IMR-90 (cell line): ENCODE results near the gene ARHGEF4. TPM values are rescaled to one million over a fixed set of nuclear protein-coding genes. Genes with fewer than 3 reads are reported as not detected.

Source experiments
- ATAC-seq: fragments of 200-7000 bp; cut with Tn5 transposase; 2 replicates; pipeline ENCODE4 v1.9.1; 2020; ENCODE audit warnings: low read depth, mild to moderate bottlenecking, moderate library complexity
- BruUV-seq: library from RNA; stranded (reverse); fragments of 400-500 nt; replicated peaks from 2 replicates; lab custom pipeline; 2021; lab: Mats Ljungman, UMichigan
- CTCF ChIA-PET: fragments of 300-600 bp; formaldehyde crosslinking; extraction: SDS; loops from one replicate; lab custom pipeline; 2021; ENCODE audit warnings: antibody characterized with exemption; lab: Yijun Ruan, JAX
- POLR2A ChIA-PET: fragments of 300-600 bp; sonication (Branson Sonifier 250); formaldehyde crosslinking; loops from one replicate; lab custom pipeline; 2022; ENCODE audit warnings: antibody characterized with exemption; ENCODE audit not compliant: unreplicated experiment; lab: Charles Lee
- DNase-seq: peaks from one replicate; pipeline ENCODE4 v3.0.0; 2013
- H2AFZ ChIP-seq: replicated peaks from 2 replicates; pipeline ENCODE3; 2013; ENCODE audit warnings: low read length, mild to moderate bottlenecking; ENCODE audit not compliant: poor library complexity
- H2AK5ac ChIP-seq: 2 replicates; pipeline ENCODE4 v1.6.1; 2013; ENCODE audit warnings: low read depth, low read length, inconsistent platforms
- H2AK9ac ChIP-seq: replicated peaks from 2 replicates; pipeline ENCODE3; 2013; ENCODE audit warnings: mild to moderate bottlenecking, low read depth, low read length, moderate library complexity; ENCODE audit not compliant: poor library complexity
- H2BK120ac ChIP-seq: 2 replicates; pipeline ENCODE4 v1.6.1; 2013; ENCODE audit warnings: low read depth, low read length, inconsistent platforms
- H2BK15ac ChIP-seq: 3 replicates; pipeline ENCODE4 v1.6.1; 2013; ENCODE audit warnings: low read depth, low read length, inconsistent platforms
- H2BK20ac ChIP-seq: 2 replicates; pipeline ENCODE4 v1.6.1; 2013; ENCODE audit warnings: low read depth, mild to moderate bottlenecking, inconsistent platforms, low read length, moderate library complexity
- H2BK5ac ChIP-seq: 2 replicates; pipeline ENCODE4 v1.6.1; 2013; ENCODE audit warnings: mild to moderate bottlenecking, low read depth, low read length, inconsistent platforms; ENCODE audit not compliant: poor library complexity, severe bottlenecking
- H3K14ac ChIP-seq: replicated peaks from 2 replicates; pipeline ENCODE4 v1.6.1; 2013; ENCODE audit warnings: low read depth, low read length, inconsistent platforms
- H3K18ac ChIP-seq: 2 replicates; pipeline ENCODE4 v1.6.1; 2013; ENCODE audit warnings: low read depth, low read length, control low read depth
- H3K23ac ChIP-seq: 2 replicates; pipeline ENCODE4 v1.6.1; 2013; ENCODE audit warnings: low read depth, low read length, inconsistent platforms
- H3K27ac ChIP-seq: 2 replicates; pipeline ENCODE4 v1.5.1; 2013; ENCODE audit warnings: mild to moderate bottlenecking, control low read depth, low read length; ENCODE audit not compliant: insufficient read depth
- H3K27me3 ChIP-seq: 2 replicates; pipeline ENCODE4 v1.6.1; 2013; ENCODE audit warnings: low read length; ENCODE audit not compliant: control insufficient read depth, insufficient read depth
- H3K36me3 ChIP-seq: 2 replicates; pipeline ENCODE4 v1.6.1; 2013; ENCODE audit warnings: low read length, mixed read lengths; ENCODE audit not compliant: control insufficient read depth, insufficient read depth
- H3K4ac ChIP-seq: 2 replicates; pipeline ENCODE4 v1.6.1; 2013; ENCODE audit warnings: low read depth, low read length, inconsistent platforms
- H3K4me1 ChIP-seq: 2 replicates; pipeline ENCODE4 v1.6.1; 2013; ENCODE audit warnings: low read length, mixed read lengths; ENCODE audit not compliant: control insufficient read depth, insufficient read depth
- H3K4me2 ChIP-seq: 2 replicates; pipeline ENCODE4 v1.6.1; 2013; ENCODE audit warnings: low read depth, mild to moderate bottlenecking, control low read depth, low read length, moderate library complexity
- H3K4me3 ChIP-seq: 2 replicates; pipeline ENCODE4 v1.5.1; 2013; ENCODE audit warnings: low read depth, mild to moderate bottlenecking, control low read depth, low read length, moderate library complexity; ENCODE audit not compliant: insufficient read depth
- H3K56ac ChIP-seq: 2 replicates; pipeline ENCODE4 v1.6.1; 2013; ENCODE audit warnings: low read length, inconsistent platforms; ENCODE audit not compliant: insufficient read depth; ENCODE audit errors: extremely low read depth
- H3K79me1 ChIP-seq, 2 experiments: 2 replicates each; pipeline ENCODE4 v1.6.1; 2013; ENCODE audit warnings: low read length in 2 of 2, inconsistent platforms in 1 of 2, low read depth in 1 of 2
- H3K9ac ChIP-seq: 2 replicates; pipeline ENCODE4 v1.6.1; 2013; ENCODE audit warnings: low read depth, low read length, control low read depth
- H3K9me1 ChIP-seq: 2 replicates; pipeline ENCODE4 v1.6.1; 2013; ENCODE audit warnings: low read length, inconsistent platforms; ENCODE audit not compliant: insufficient read depth
- H3K9me3 ChIP-seq: 2 replicates; pipeline ENCODE4 v1.6.1; 2013; ENCODE audit warnings: low read length; ENCODE audit not compliant: control insufficient read depth, insufficient read depth
- H4K20me1 ChIP-seq: 2 replicates; pipeline ENCODE4 v1.6.1; 2013; ENCODE audit warnings: low read length, inconsistent platforms; ENCODE audit not compliant: insufficient read depth
- H4K5ac ChIP-seq: 2 replicates; pipeline ENCODE4 v1.6.1; 2013; ENCODE audit warnings: mild to moderate bottlenecking, low read depth, low read length, control low read depth
- H4K8ac ChIP-seq, 2 experiments: 2 replicates each; pipeline ENCODE4 v1.6.1; 2013; ENCODE audit warnings: low read depth in 2 of 2, low read length in 2 of 2, control low read depth in 1 of 2, inconsistent platforms in 1 of 2
- H4K91ac ChIP-seq: 2 replicates; pipeline ENCODE4 v1.6.1; 2013; ENCODE audit warnings: low read depth, low read length, inconsistent platforms; ENCODE audit not compliant: insufficient read depth
- BHLHE40 ChIP-seq: fragments of 150-350 bp; IDR thresholded peaks from 2 replicates; pipeline ENCODE4 v1.6.1; 2016; ENCODE audit warnings: mild to moderate bottlenecking, low read depth, low read length
- FOS ChIP-seq: fragments of 150-350 bp; IDR thresholded peaks from 2 replicates; pipeline ENCODE4 v1.6.1; 2016; ENCODE audit warnings: low read depth, low read length
- MAZ ChIP-seq: IDR thresholded peaks from 2 replicates; pipeline ENCODE4 v1.6.1; 2012; ENCODE audit warnings: low read depth, mild to moderate bottlenecking, low read length, improper control_type of control experiment, moderate library complexity, borderline replicate concordance
- MXI1 ChIP-seq: IDR thresholded peaks from 2 replicates; pipeline ENCODE4 v1.6.1; 2012; ENCODE audit warnings: low read depth, mild to moderate bottlenecking, low read length, moderate library complexity, borderline replicate concordance
- NFE2L2 ChIP-seq: fragments of 150-350 bp; IDR thresholded peaks from 2 replicates; pipeline ENCODE4 v1.6.1; 2016; ENCODE audit warnings: low read depth, mild to moderate bottlenecking, low read length
- POLR2A ChIP-seq: IDR thresholded peaks from 2 replicates; pipeline ENCODE4 v1.6.1; 2012; ENCODE audit warnings: mild to moderate bottlenecking, low read depth, low read length
- RAD21 ChIP-seq: IDR thresholded peaks from 2 replicates; pipeline ENCODE4 v1.6.1; 2012; ENCODE audit warnings: low read length, improper control_type of control experiment
- RFX5 ChIP-seq: IDR thresholded peaks from 2 replicates; pipeline ENCODE4 v1.8.0; 2012; ENCODE audit warnings: low read depth, mild to moderate bottlenecking, low read length, moderate library complexity
- SMC3 ChIP-seq: fragments of 150-350 bp; IDR thresholded peaks from 2 replicates; pipeline ENCODE4 v1.6.1; 2016; ENCODE audit warnings: low read depth, mild to moderate bottlenecking, antibody characterized with exemption, low read length, moderate library complexity
- USF2 ChIP-seq: fragments of 150-350 bp; IDR thresholded peaks from 2 replicates; pipeline ENCODE4 v1.6.1; 2017; ENCODE audit warnings: mild to moderate bottlenecking, antibody characterized with exemption, low read length, low read depth
- WGBS, 2 experiments: methylation state at CpG; one replicate each; pipeline versions ENCODE4 v1.1.5 to v1.1.7; 2013; ENCODE audit warnings: missing lambda C conversion rate in 2 of 2; ENCODE audit not compliant: insufficient read length in 1 of 2; ENCODE audit errors: extremely low coverage in 2 of 2; 5-methylcytosine and 5-hydroxymethylcytosine counted together
- dilution Hi-C: fragments of 300-500 bp; cut with HindIII; formaldehyde crosslinking; loops from one replicate; pipeline ENCODE4 v1.14.3; 2018; ENCODE audit warnings: low sequenced_read_pairs; ENCODE audit not compliant: unreplicated experiment
- in situ Hi-C: fragments of 300-500 bp; cut with MboI; formaldehyde crosslinking; loops from 3 replicates; pipeline ENCODE4 v1.14.3; 2019; ENCODE audit warnings: low sequenced_read_pairs, inconsistent platforms, mixed read lengths
- intact Hi-C: fragments of 100-400 bp; cut with micrococcal nuclease; formaldehyde crosslinking; loops from 2 replicates; pipeline ENCODE4 v1.10.0; 2022
- polyA plus RNA-seq, 3 experiments: library from polyadenylated mRNA; depleted of rRNA; stranded (reverse); fragments of >200 nt; gene quantifications; 2 replicates each; pipeline ENCODE4 v1.2.3, GENCODE V29; 2012; ENCODE audit warnings: low replicate concordance in 1 of 3
- total RNA-seq: library from RNA; depleted of rRNA; stranded (reverse); fragments of >200 nt; gene quantifications from 2 replicates; pipeline ENCODE4 v1.2.3, GENCODE V29; 2012
- TF ChIP-seq, protein P1 (sequence below): conservative IDR thresholded peaks from 2 replicates; pipeline ENCODE4 v1.5.1; 2012; ENCODE audit warnings: mild to moderate bottlenecking, low read depth, low read length, improper control_type of control experiment
- TF ChIP-seq, protein P2 (sequence below): fragments of 150-350 bp; IDR thresholded peaks from 2 replicates; pipeline ENCODE4 v1.6.1; 2016; ENCODE audit warnings: low read depth, mild to moderate bottlenecking, low read length, moderate library complexity, borderline replicate concordance

Gene ARHGEF4
- total and polyA plus RNA-seq, 2 of the 4 experiments (the other 2 are of a cell fraction), result 2.7 to 5.0 TPM

DNA sequence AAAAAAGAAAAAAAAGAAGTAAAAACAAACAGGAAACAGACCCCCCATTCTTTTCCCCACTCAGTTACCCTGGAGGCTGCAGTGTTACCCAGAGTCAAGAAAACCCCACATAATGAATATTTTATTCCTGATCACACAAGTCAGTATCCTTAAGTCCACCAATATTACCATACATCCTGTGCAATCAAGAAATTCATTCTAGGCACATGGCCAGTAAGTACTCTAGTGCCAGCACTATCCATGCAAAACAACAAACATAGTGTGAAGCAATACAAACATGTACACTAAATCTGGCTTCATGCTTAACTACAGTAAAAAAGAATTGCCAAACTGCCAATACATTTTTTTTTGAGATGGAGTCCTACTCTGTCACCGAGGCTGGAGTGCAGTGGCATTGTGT lies 145.0 kb downstream of the ARHGEF4 start:
- Histone ChIP-seq H3K9me3 (no peaks in the 10 kb centered on the region), H3K27ac (no peak overlapping the region), H2AK5ac (no peak overlapping the region), H3K9me1 (no peaks in the 10 kb centered on the region; the same call in 1 of the 2 replicates), H2AFZ (no peak overlapping the region), H3K36me3 (no peaks in the 10 kb centered on the region), H3K23ac (no peak overlapping the region), H2BK120ac (no peak overlapping the region), H3K4me3 (no peak overlapping the region), H4K91ac (no peak overlapping the region), H3K4me2 (no peak overlapping the region), H2AK9ac (no peak overlapping the region), H4K8ac (no peak overlapping the region), H3K4ac (no peak overlapping the region), H3K9ac (no peak overlapping the region), H3K18ac (no peak overlapping the region), H4K20me1 (no peaks in the 10 kb centered on the region), H4K5ac (no peak overlapping the region), H3K4me1 (no peaks in the 10 kb centered on the region), H2BK20ac (no peak overlapping the region), H3K27me3 (no peaks in the 10 kb centered on the region), H3K14ac (no peak overlapping the region), H2BK15ac (no peak overlapping the region), H3K56ac (no peak overlapping the region), H3K79me1 (no peaks in the 10 kb centered on the region), H2BK5ac (no peak overlapping the region)
- WGBS, 2 experiments, result 44% methylated on average over 1 of the region's 1 CpG; no CpG with 5 or more reads in 1 of the 2 experiments
- CTCF ChIA-PET, result no interaction called here
- intact Hi-C loops (no loop called here), dilution Hi-C loops (no loop called here), in situ Hi-C loops (no loop called here)
- no TSS peak for BruUV-seq
- no peak for DNase-seq
- ATAC-seq, result no peak
- POLR2A ChIA-PET, result no interaction called here
- TF ChIP-seq NFE2L2 (no peak), POLR2A (no peak), RAD21 (no peak), MAZ (no peak), FOS (no peak), SMC3 (no peak), RFX5 (no peak), USF2 (no peak), BHLHE40 (no peak), MXI1 (no peak)
- TF ChIP-seq, protein P1, sequence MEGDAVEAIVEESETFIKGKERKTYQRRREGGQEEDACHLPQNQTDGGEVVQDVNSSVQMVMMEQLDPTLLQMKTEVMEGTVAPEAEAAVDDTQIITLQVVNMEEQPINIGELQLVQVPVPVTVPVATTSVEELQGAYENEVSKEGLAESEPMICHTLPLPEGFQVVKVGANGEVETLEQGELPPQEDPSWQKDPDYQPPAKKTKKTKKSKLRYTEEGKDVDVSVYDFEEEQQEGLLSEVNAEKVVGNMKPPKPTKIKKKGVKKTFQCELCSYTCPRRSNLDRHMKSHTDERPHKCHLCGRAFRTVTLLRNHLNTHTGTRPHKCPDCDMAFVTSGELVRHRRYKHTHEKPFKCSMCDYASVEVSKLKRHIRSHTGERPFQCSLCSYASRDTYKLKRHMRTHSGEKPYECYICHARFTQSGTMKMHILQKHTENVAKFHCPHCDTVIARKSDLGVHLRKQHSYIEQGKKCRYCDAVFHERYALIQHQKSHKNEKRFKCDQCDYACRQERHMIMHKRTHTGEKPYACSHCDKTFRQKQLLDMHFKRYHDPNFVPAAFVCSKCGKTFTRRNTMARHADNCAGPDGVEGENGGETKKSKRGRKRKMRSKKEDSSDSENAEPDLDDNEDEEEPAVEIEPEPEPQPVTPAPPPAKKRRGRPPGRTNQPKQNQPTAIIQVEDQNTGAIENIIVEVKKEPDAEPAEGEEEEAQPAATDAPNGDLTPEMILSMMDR, result no peak
- TF ChIP-seq, protein P2, sequence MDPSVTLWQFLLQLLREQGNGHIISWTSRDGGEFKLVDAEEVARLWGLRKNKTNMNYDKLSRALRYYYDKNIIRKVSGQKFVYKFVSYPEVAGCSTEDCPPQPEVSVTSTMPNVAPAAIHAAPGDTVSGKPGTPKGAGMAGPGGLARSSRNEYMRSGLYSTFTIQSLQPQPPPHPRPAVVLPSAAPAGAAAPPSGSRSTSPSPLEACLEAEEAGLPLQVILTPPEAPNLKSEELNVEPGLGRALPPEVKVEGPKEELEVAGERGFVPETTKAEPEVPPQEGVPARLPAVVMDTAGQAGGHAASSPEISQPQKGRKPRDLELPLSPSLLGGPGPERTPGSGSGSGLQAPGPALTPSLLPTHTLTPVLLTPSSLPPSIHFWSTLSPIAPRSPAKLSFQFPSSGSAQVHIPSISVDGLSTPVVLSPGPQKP, result no peak
